Liver (tissue), 9 donors: ENCODE data around the gene MRGPRF. TPM values are rescaled to one million over a fixed set of nuclear protein-coding genes. Genes with fewer than 3 reads are reported as not detected.
A peak's percentile ranks its signal among the peaks of the same experiment; 100 is the strongest.

Experiments used
- DNase-seq: peaks from one replicate; pipeline ENCODE4 v3.0.0-alpha.2; 2017; ENCODE audit warnings: low spot score
- H3K27ac ChIP-seq, 2 donors: one replicate each; pipeline ENCODE4 v1.7.0; 2013; ENCODE audit warnings: inconsistent platforms in 2 of 2, low read length in 2 of 2, control low read depth in 1 of 2, low read depth in 1 of 2, mild to moderate bottlenecking in 1 of 2
- H3K27me3 ChIP-seq, 4 donors: one replicate each; pipeline versions ENCODE4 v1.6.1 to v1.7.0; 2013; ENCODE audit warnings: low read length in 3 of 4, inconsistent platforms in 1 of 4, mild to moderate bottlenecking in 1 of 4, moderate library complexity in 1 of 4; ENCODE audit not compliant: control insufficient read depth in 4 of 4, insufficient read depth in 4 of 4
- H3K36me3 ChIP-seq, 4 donors: one replicate each; pipeline versions ENCODE4 v1.6.1 to v1.7.0; 2013; ENCODE audit warnings: low read length in 3 of 4, mild to moderate bottlenecking in 3 of 4, low read depth in 1 of 4, moderate library complexity in 1 of 4; ENCODE audit not compliant: control insufficient read depth in 4 of 4, insufficient read depth in 3 of 4
- H3K4me1 ChIP-seq, 4 donors: one replicate each; pipeline versions ENCODE4 v1.6.1 to v1.7.0; 2013; ENCODE audit warnings: low read length in 3 of 4, mild to moderate bottlenecking in 3 of 4, moderate library complexity in 1 of 4; ENCODE audit not compliant: control insufficient read depth in 4 of 4, insufficient read depth in 4 of 4
- H3K4me3 ChIP-seq, 3 donors: one replicate each; pipeline versions ENCODE4 v1.6.1 to v1.7.0; 2013; ENCODE audit warnings: low read length in 3 of 3, control low read depth in 1 of 3, low read depth in 1 of 3, mild to moderate bottlenecking in 1 of 3
- H3K9ac ChIP-seq, 2 donors: one replicate each; pipeline ENCODE4 v1.7.0; 2013; ENCODE audit warnings: low read length in 2 of 2, mild to moderate bottlenecking in 2 of 2, moderate library complexity in 2 of 2, control low read depth in 1 of 2, low read depth in 1 of 2
- H3K9me3 ChIP-seq, 4 donors: one replicate each; pipeline versions ENCODE4 v1.6.1 to v1.7.0; 2013; ENCODE audit warnings: low read length in 3 of 4; ENCODE audit not compliant: control insufficient read depth in 4 of 4
- ATF3 ChIP-seq: IDR thresholded peaks from 2 replicates; pipeline ENCODE4 v1.6.1; 2016; ENCODE audit warnings: antibody characterized with exemption
- CTCF ChIP-seq: fragments of 150-350 bp; IDR thresholded peaks from 2 replicates; pipeline ENCODE4 v1.5.1; 2017; ENCODE audit warnings: improper control_type of control experiment, low read depth, low read length; ENCODE audit not compliant: missing input control
- EGR1 ChIP-seq, 2 donors: IDR thresholded peaks; 2 replicates each; pipeline ENCODE4 v1.6.1; 2016 to 2018; ENCODE audit warnings: antibody characterized with exemption in 2 of 2, low read depth in 2 of 2
- FOXA1 ChIP-seq: IDR thresholded peaks from 2 replicates; pipeline ENCODE4 v1.6.1; 2016; ENCODE audit warnings: antibody characterized with exemption
- FOXA2 ChIP-seq: IDR thresholded peaks from 2 replicates; pipeline ENCODE4 v1.6.1; 2016; ENCODE audit warnings: antibody characterized with exemption
- GABPA ChIP-seq, 2 donors: IDR thresholded peaks in 1 of 2; conservative IDR thresholded peaks in 1 of 2; 2 replicates each; pipeline ENCODE4 v1.6.1; 2016; ENCODE audit warnings: antibody characterized with exemption in 2 of 2, mild to moderate bottlenecking in 1 of 2, moderate library complexity in 1 of 2
- HNF4A ChIP-seq, 2 donors: conservative IDR thresholded peaks; 2 replicates each; pipeline ENCODE4 v1.6.1; 2016; ENCODE audit warnings: antibody characterized with exemption in 2 of 2, mild to moderate bottlenecking in 2 of 2
- JUND ChIP-seq, 2 donors: IDR thresholded peaks; 2 replicates each; pipeline ENCODE4 v1.6.1; 2016; ENCODE audit warnings: antibody characterized with exemption in 2 of 2
- MAX ChIP-seq: IDR thresholded peaks from 2 replicates; pipeline ENCODE4 v1.6.1; 2016; ENCODE audit warnings: antibody characterized with exemption
- RAD21 ChIP-seq, 2 donors: IDR thresholded peaks; 2 replicates each; pipeline ENCODE4 v1.6.1; 2016; ENCODE audit warnings: antibody characterized with exemption in 2 of 2, mild to moderate bottlenecking in 2 of 2
- REST ChIP-seq: IDR thresholded peaks from 2 replicates; pipeline ENCODE4 v1.6.1; 2016; ENCODE audit warnings: antibody characterized with exemption, mild to moderate bottlenecking
- RXRA ChIP-seq, 2 donors: IDR thresholded peaks; 2 replicates each; pipeline ENCODE4 v1.6.1; 2017 to 2018; ENCODE audit warnings: antibody characterized with exemption in 2 of 2, mild to moderate bottlenecking in 1 of 2
- SP1 ChIP-seq: IDR thresholded peaks from 2 replicates; pipeline ENCODE4 v1.6.1; 2018; ENCODE audit warnings: antibody characterized with exemption, mild to moderate bottlenecking
- TAF1 ChIP-seq: conservative IDR thresholded peaks from 2 replicates; pipeline ENCODE4 v1.6.1; 2016; ENCODE audit warnings: antibody characterized with exemption, mild to moderate bottlenecking
- YY1 ChIP-seq: IDR thresholded peaks from 2 replicates; pipeline ENCODE4 v1.6.1; 2016; ENCODE audit warnings: antibody characterized with exemption, mild to moderate bottlenecking
- WGBS: extraction: QIAGEN DNeasy Blood & Tissue Kit; methylation state at CpG from one replicate; pipeline ENCODE4 v1.1.7; 2013; 5-methylcytosine and 5-hydroxymethylcytosine counted together
- polyA plus RNA-seq, 2 donors: library from polyadenylated mRNA; stranded (reverse) in 1 of 2; unstranded in 1 of 2; fragments of 200-250 nt in 1 of 2; fragments of >200 nt in 1 of 2; fragmentation: Nextera tagmentation in 1 of 2; extraction: Ambion mirVana in 1 of 2; gene quantifications; one replicate each; pipeline versions ENCODE4 v1.2.1 to v1.2.3, GENCODE V29; 2013 to 2015
- total RNA-seq, 2 donors: library from RNA; depleted of rRNA; stranded (reverse); fragments of >200 nt; gene quantifications; one replicate each; pipeline ENCODE4 v1.2.3, GENCODE V29; 2014
- donor health status: healthy.
- donor health status: healthy.
- donor health status: healthy.
- donor health status: healthy.
- donor health status: healthy.

The MRGPRF gene
- total RNA-seq (1 to 10 TPM; 1.9 to 3.0 TPM), polyA plus RNA-seq (1 to 10 TPM; 1.1 to 4.8 TPM)

GRCh38 chr11:69013009-69013951, at the start of gene MRGPRF:
MRGPRF (minus strand) TSS chr11:69013246; CDS start chr11:69009901, 3,345 bp downstream.
- H3K4me3 ChIP-seq: peak within 1 kb of the TSS in 2 of 3 donors; percentile 8 to 37
- no peaks in the 10 kb centered on the region for H3K9me3 ChIP-seq
- H3K36me3 ChIP-seq: no peaks in the 10 kb centered on the region
- H3K9ac ChIP-seq: no peak within 1 kb of the TSS
- peaks cover 25 to 43% (median 29%) of the 10 kb centered on the region in 4 donors for H3K4me1 ChIP-seq
- no peaks in the 10 kb centered on the region for H3K27me3 ChIP-seq
- no peak for DNase-seq
- TF ChIP-seq RAD21 (IDR thresholded peaks at IDR 0.05): peak; percentile 24 to 34
- no peak for TF ChIP-seq RXRA (IDR thresholded peaks at IDR 0.05)
- TF ChIP-seq JUND (IDR thresholded peaks at IDR 0.05): peak in 1 of 2 donors; percentile 6
- no peak for TF ChIP-seq GABPA (IDR thresholded peaks at IDR 0.05 in 1 of 2, conservative IDR thresholded peaks at IDR 0.05 in 1 of 2)
- no peak for TF ChIP-seq HNF4A (conservative IDR thresholded peaks at IDR 0.05)
- no peak for TF ChIP-seq REST
- peak; percentile 21 for TF ChIP-seq CTCF
- H3K27ac ChIP-seq: peak within 1 kb of the TSS; percentile 55 to 90
- 40% methylated on average over 43 of the region's 43 CpGs for WGBS

- DNase-seq: no peak
- no peak for TF ChIP-seq FOXA1
- no peak for TF ChIP-seq ATF3
- TF ChIP-seq SP1: no peak
- no peak for TF ChIP-seq RXRA (IDR thresholded peaks at IDR 0.05)
- no peak for TF ChIP-seq TAF1
- TF ChIP-seq FOXA2: no peak
- no peak for TF ChIP-seq EGR1 (IDR thresholded peaks at IDR 0.05; ENCODE audit: low read depth in 2 of 2)
- no peak for TF ChIP-seq MAX
- no peak for TF ChIP-seq HNF4A (conservative IDR thresholded peaks at IDR 0.05)
- no peak for TF ChIP-seq REST
- no peak for TF ChIP-seq YY1
- TF ChIP-seq RAD21 (IDR thresholded peaks at IDR 0.05): no peak
- no peaks in the 10 kb centered on the region for H3K27me3 ChIP-seq
- no peaks in the 10 kb centered on the region for H3K4me1 ChIP-seq
- peaks cover 5 to 57% (median 8%) of the 10 kb centered on the region in 4 donors for H3K36me3 ChIP-seq
- 89% methylated on average over 15 of the region's 15 CpGs for WGBS
- H3K9ac ChIP-seq: no peak overlapping the region
- no peaks in the 10 kb centered on the region for H3K9me3 ChIP-seq
- H3K27ac ChIP-seq: no peak overlapping the region
- H3K4me3 ChIP-seq: no peak overlapping the region
Observed at GRCh38 chr11:69062169-69062855, 49.3 kb upstream of the MRGPRF start.
